ENCODE measurements around the gene OSBPL3.

The OSBPL3 gene

DNA sequence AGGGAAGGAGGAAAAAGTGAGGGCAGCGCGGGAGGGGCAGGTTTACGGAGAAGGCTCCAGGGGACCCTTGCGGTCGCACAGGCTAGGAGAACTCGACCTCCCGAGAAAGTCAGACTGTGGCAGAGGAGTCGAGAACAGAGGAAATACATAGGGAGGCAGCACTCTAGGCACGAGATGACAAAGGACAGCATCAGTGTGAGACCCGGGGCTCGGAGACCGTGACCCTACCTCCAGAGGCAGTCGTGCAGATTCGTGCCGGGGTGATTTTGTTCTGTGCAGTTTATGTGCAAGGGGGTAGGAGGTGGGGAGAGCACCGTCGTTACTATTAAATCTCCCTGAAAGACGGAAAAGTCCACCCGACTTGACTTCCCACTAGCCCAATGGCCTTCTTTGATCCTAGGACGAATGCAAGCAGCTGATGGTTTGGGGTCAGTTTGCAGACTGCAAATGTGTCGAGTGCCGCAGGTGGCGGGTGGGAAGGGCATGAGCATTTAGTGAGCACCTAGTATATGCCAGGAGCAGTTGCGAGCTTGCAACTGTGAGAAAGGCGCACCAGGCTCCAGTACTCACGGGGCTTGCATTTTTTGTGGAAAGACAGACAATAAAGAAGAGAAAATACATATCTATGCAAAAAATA is 674 bp upstream of the OSBPL3 start:
- peak in 3 of 4 experiments; percentile 19 to 34 (median 27) for DNase-seq

DNA sequence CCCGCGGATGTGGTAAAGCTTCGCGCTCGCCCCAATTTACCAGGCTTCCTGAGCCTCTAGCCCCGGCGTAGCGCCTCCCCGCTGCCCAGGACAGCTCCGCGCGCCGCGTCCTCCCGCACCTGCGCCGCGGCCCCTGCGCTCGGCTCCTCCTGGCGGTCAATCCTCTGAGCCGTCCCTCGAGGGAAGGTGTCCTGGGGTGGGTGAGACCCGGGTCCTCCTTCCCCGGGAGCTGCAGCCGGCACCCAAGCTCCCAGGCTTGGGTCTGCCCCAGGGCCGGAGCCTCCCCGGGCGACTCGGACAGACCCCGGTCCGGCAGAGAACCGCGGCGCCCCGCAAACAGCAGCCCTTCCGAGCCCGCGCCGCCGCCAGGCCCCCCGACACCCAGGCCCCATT is 512 bp downstream of the OSBPL3 start:
- DNase-seq: peak; percentile 33 to 69 (median 59)

DNA sequence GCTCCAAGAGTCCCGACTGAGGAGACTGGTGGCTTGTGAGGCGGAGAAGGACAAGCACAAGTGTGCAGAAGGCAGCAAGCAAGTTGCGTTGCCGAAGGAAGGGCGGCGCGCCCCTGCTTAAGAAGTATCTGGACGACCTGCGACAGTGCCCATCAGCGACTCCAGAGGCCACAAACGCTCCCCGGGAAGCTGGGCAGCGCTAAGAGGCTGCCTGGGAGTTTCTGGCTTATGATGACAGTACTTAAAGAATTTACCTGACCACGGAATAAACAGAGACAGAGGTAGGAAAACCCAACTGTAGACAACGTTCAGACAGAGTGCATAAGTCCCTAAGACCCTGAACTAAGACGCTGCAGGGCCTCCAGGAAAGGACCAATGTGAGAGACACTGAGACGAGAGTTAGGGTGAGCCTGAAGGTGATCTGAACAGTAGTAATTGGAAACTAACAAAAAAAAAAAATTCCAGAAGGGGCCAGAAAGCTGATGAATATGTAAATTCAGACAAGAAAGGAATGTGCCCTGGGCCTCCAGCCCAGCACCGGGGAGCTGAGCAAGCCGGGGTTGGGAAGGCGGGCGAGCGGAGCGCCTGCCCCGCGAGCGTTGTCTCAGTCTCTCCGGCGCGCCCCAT is 1.0 kb downstream of the OSBPL3 start:
- DNase-seq: no peak

DNA sequence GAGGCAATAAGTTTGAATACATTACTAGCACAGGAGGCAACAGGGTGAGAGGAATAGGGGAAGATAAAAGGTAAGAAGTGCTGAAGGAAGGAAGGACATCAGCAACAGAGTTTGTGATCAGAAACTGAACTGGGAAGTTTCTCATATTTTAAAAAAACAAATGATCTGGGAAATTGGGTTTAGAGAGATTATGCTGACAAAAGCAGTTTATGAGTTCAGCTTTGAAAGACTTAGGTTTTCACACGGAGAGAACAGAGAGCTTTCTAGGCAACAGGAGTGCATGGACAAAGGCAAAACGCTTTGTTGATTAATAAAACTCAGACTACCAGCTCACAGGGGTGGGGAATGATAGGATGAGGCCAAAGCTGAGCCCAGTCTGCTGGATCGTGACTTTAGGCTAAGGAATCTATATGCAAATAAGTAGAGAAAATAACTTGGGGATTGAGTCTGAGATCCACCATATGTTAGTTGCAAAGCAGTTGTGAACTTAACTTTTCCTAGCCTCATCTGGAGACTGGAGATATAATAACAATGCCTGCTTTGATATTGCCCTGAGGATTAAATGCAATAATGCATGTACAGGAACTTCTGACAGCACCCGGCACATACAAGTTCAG is 4.2 kb downstream of the OSBPL3 start:
- no peak for DNase-seq

DNA sequence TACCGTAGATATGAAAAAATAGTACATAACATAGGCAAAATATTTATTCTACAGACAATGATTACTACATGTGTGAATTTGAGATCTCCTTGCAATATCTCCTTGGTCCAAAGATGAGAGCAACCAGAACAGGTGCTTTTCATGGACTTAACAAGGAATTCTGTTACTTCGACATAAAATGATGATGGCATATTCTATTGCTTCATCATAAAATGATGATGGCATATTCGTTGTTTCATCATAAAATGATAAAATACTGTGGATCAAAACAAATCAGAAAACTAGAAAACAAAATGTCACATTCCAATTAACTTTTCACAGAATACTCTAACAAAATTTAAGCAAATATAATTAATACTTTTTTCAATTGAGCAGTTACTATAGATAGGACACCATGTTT is 4.8 kb downstream of the OSBPL3 start:
- no peak for DNase-seq

DNA sequence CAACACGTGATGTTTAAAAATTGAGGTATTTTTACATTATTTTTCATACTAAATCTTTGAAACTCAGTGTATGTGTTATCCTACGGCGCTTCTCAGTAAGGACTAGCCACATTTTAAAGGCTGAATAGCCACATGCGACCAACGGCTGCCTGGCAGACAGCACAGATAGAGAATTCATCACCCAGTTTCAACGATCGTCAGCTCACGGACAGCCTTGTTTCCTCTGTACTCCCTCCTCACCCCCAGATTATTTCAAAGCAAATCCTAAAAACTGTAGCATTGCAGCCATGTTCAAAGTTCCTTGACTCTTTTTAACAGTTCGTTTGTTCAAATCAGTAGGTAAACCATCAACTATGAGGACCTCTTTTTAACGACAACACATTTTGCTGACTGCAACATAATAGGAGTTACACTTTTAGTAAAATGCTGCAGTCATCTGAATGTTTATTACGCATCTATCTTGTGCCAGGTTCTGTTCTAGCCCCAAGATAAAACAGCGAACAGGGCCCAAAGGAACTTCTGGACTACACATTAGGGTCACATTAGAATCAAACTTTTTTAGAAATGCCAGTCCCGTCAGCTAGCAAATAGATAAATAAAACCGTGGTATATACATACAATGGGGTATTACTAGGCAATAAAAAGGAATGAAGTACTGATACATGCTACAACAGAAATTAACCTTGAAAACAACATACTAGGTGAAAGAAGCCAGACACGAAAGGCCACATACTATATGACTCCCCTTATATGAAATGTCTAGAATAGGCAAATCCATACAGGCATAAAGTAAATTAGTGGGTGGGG is 5.7 kb downstream of the OSBPL3 start:
- no peak for DNase-seq

DNA sequence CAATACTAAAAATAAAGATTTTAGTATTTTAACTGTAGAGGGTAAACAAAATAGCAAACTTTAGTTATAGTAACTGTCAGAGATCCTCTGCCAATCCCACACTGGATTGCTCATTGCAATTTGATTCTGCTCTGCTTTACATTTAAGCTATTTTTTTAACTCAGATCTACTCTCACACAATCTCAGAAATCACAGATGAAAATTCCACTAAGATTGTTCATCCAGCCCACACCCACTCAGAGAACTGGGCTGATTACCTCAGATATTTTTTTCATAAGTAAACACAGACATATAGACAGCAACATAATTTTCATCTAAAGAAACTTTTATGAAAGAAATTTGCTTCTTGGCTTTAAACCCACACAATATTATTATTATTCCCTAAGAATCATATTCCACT is 7.0 kb downstream of the OSBPL3 start:
- DNase-seq: no peak

DNA sequence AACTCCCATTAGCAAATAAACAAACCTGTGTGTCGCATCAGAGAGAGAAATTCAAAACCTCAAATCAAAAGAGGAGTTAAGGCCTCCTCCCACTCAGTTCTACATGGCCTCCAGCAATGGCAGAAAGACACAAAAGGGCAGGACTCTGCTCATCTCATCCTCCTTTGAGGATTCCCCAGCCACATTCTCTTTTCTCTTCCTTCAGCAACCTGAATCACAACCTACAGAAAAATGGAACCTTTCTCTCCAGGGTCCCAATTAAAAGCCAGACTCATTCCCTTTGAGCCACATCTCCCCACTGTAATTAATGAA is 7.9 kb downstream of the OSBPL3 start:
- DNase-seq: no peak

DNA sequence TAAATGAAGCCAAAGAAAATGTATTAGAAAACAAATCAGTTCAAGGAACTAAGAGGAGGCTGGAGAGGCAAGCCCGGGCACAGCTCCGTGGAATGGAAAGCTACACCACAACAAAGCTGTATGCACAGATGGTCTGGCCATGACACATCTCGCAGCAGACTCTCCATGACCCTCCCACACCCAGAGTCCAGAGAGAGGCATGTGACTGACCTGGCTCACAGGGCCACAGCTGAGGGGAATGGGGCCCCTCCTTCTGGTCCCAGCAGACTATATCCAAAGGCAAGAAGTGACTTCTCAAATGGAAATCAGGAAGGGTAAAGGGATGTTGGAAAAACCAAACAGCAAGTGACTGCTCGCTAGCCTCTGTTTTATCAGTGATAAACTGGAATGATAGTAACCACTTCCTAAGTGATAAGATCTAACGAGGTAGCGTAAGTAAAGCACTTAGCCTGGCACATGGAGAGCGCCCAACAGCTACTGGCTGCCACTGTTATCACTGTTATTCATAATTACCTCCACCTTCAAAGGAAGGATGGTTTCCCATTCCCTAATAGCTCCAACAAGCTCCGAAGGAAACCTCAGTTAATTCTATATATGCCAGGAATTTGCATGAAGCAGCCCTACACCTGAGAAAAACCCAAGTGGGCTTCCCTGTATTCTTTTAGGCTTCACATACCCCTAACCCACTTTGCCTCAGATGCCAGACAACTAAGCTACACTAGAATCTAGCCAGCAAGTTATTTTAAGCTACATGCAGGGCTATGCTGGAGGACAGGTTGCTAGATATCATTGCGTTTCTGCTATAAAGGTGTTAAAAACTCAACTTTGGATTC is 8.4 kb downstream of the OSBPL3 start:
- DNase-seq: no peak

DNA sequence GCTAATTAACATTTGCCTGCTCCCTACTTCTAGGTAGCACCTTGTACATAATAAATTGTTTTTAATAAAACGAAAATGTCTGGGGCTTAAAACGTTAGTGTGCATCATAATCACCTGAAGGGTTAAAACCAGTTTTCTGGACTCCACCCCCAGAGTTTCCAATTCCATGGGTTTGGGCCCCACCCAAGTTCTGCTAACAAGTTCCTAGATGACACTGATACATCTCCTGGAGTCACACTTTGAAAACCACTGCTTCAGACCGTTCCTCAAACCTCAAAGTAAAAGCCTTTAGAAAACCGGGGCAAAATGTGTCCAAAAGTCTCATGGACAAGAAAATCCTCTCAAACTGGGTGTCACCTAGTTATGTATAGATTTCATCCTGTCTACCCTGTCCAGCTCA is 9.3 kb downstream of the OSBPL3 start:
- no peak for DNase-seq

DNA sequence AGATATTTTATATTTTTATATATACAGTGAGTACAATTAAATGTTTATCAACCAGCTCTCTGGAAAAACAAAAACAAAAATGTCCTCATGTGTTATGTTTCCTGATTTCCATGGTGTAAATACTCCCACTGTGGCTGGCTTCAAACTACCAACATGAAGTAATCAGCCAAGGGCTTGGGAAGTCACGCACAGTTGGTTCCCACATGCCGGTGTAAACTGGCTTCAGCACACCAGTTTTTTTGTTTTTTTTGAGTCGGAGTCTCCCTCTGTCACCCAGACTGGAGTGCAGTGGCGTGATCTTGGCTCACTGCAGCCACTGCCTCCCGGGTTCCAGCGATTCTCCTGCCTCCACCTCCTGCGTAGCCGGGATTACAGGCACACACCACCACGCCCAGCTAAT is 11.8 kb downstream of the OSBPL3 start:
- DNase-seq: no peak

DNA sequence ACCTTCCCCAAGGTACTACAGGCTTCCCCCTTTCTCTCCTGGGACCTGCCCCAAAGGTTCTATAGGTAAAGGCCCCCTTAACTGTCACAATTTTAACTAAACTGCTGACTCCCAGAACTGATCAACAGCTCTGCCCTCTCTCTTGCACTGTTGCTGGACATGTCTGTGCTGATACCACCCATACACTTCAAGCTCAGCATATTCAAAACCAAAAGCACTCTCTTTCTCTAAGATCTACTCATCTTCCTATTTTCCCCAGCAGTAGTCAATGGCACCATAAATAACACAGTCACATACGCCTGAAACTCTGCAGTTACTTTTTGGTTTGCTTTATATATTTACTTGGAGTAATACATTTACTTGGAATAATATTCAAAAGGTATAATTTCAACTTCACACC is 12.3 kb downstream of the OSBPL3 start:
- no peak for DNase-seq

DNA sequence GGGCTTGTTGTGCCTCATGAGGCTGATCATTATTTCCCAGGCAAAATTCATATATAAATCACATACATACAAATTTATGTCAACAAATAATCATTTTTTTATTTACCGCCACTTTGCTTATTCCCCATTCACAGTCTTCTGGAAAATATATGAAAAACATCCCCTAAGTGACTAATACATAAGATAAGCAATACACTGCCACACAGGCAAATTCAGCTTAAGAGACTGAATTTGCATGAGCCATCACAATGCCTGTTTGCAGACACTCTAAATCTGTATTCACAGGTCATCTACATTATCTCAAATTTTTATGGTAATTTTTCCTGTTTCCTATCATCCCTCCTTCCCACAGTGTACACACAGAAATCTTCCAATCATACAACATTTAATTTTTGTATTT is 13.2 kb downstream of the OSBPL3 start:
- no peak for DNase-seq

DNA sequence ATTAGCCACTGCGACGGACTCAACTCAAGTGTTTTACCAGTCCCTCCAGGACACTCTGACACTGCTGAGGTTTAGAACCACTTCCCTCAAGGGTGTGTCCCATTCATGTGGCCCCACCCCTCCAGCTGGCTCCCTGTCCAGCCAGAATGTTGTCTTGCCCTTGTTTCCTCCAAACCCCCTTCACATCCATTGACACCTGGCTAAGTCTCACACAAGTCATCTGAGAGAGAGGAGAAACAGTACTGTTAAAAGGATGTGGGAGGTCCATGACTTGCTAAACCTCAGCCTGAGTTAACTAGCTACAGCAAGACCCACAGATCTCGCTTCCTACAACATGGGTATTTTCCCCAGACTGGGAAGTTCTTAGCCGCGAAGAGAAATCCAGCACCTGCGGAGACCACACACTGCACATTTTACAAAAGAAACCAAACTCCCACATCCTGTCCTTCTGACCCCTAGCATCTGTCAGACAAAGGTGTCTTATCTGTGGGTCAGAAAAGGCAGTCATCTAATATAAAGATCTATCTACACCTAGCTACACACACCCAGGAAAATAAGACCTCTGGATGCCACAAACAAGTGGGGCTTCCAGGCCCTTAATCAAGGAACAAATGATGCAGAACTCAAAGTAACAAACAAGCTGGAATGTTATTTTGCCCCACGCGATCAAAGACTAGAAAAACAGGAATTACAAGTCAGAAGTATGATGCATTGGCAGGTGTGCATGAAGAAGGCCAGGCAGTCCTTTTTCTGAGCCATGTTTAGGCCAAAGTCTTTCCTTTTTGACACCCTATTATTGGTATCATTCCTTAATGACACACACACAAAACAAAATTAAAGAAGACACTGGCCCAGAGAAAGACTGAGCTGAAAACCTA is 13.9 kb downstream of the OSBPL3 start:
- DNase-seq: no peak

DNA sequence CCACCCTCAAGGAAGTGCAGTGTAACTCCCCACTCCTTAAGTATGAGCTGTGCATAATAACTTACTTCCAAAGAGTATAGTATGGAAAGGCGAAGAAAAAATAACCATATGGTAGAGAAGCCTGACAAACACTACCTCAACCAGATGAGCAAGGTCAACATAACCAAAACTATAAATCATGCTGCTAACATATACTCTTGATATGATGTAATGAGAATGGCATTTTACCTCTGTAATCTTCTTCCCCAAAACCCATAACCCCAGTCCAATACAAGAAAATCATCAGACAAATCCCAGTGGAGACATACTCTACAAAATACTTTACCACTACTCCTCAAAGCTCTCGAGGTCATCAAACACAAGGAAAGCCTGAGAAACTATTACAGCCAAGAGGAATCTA is 15.8 kb downstream of the OSBPL3 start:
- no peak for DNase-seq

DNA sequence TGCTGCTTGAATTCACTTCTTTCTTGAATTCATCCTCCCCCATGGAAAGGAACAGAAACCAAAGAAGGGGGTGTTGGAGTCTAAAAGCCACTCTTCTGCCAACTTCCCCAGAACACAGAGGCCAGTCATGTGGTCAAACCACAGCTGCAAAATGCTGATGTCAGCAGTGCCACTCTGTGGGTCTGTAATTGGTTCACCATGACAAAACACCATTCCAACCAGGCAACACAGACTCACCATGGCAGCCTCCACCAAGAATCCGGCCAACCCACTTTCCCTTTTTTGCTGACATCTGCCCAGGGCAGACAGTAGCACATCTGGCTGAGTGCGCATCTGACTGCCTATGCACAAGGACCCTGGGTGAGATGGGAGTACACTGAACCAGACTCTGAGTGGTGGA is 16.8 kb downstream of the OSBPL3 start:
- no peak for DNase-seq

DNA sequence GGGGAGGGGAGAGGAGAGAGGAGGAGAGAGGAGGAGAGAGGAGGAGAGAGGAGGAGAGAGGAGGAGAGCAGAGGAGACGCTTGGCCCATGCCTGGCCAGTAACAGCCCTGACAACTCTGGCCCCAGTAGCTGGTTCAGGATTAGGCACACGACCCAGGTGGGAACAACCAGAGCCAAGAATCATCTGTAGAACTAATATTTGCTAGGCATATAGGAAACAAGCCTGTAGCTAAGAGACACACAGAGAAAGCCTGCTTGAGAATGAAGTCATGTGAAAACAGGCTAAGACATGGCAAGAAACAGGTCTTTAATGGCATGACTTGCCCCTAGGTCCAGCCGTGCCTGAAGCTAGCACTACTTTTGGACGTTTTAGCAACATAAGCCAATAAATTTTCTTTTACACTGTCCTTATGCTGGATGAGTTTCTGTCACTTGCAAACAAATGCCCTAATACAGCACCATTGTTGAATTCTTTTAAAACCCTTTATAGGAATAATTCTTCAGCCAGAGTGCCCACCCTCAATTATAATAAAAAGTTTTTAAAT is 17.5 kb downstream of the OSBPL3 start:
- DNase-seq: no peak

DNA sequence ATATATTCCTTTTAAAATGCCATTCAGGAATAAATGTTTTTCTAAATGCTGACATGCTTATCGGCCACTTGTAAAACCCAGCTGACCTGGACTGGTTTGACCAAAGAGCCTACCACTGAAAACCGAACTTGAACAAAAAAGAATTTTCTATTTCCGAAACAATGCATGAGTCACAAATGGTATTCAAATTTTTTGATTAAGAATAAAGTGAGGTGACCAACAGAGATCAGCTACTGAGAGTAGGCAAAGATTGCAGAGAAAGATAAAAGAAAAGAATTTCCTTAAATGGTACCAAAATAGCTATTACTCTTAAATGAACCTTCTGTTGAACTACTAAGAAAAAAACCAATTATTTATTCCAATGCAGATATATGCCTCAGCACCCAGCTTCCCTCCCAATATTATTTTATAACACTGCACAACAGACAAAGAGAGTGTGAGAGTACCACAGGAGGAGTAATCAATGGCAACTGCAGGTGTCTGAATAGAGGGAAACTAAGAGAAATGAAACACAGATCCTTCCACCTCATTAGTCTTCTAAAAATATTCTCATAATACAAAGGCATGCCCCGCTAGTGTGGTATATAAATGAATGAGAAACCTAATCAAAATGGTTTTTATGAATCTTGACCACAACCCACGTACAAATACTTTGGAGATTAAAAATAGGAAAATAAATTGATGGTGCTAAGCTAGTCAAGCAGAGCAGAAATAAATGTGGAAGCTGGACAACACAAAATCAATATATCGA is 20.1 kb downstream of the OSBPL3 start:
- no peak for DNase-seq

DNA sequence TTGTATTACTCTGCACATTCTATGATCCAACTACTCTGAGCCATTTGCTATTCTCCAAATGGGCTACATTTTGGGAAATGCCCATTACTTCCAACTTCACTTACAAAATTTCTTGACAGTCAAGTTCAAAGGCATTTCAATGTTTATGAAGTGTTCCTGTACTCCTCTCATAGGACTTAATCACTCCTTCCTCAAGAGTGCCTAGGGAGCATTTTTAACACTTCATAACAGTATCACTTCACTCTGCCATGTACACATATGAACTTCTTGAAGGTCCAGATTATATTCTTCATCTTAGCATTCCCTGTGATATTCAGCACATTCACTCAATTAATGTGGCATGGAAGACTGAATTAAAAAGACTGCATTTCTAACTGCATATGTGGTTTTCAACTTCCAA is 21.6 kb downstream of the OSBPL3 start:
- DNase-seq: no peak

DNA sequence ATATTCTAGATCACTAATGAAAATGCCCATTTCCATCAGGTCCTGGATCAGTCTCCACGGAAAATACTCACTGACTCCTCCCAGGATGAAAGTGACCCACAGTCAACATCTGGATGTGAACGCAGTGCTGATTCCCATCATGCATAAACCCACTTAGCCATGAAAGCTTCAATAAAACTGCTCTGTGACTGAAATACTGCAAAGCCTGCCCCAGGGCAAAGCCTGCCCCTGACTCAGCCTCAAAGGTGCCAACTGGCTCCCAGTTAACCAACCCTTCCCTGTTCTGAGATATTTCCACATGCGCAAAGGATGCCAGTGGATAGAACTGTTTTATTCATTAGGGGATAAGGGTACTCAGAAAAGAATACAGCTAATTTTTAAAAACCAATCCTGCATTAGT is 24.0 kb downstream of the OSBPL3 start:
- DNase-seq: no peak

DNA sequence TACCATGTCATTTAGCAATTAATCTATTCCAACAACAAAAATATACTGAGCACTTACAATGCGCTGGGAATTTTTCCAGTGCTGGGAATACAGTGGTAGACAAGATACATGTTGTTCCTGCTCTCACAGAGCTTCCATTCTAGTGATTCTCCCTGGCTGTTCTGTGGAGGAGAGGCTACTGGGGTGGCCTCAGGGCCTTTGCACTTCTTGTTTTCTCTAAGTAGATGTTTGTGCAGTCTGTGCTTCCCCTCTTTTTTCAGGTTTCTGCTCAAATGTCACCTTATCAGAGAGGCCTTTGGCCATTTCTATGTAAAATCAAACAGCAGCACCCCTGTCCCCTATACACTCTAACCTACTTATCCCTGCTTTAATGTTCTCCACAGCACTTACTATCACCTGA is 24.7 kb downstream of the OSBPL3 start:
- no peak for DNase-seq

Data from activated CD4-positive, CD25-positive, alpha-beta regulatory T cell (primary cell).